Measurements from ENCODE around the gene CD151.

Gene CD151

GRCh38 chr11:871472-871871 lies 38.7 kb downstream of the CD151 start:
- Histone ChIP-seq H3K79me1 (ENCODE audit: low read length) (no peaks in the 10 kb centered on the region), H2BK5ac (ENCODE audit: low read length) (no peak overlapping the region), H2BK120ac (ENCODE audit: low read depth, low read length) (no peak overlapping the region), H3K56ac (ENCODE audit: low read length) (no peak overlapping the region), H4K8ac (ENCODE audit: low read depth, low read length) (no peak overlapping the region), H3K4ac (ENCODE audit: low read depth, low read length) (no peak overlapping the region), H3K36me3 (ENCODE audit: control insufficient read depth, insufficient read depth, low read length) (no peaks in the 10 kb centered on the region), H4K5ac (ENCODE audit: low read length) (no peak overlapping the region), H3K4me1 (ENCODE audit: control insufficient read depth, low read depth, low read length) (no peaks in the 10 kb centered on the region), H3K9ac (ENCODE audit: low read length) (no peak overlapping the region), H3K27ac (ENCODE audit: low read depth, low read length) (no peak overlapping the region), H3K23ac (ENCODE audit: low read length) (no peak overlapping the region), H3K18ac (ENCODE audit: low read length) (no peak overlapping the region), H3K79me2 (ENCODE audit: control insufficient read depth, insufficient read depth, low read length) (no peaks in the 10 kb centered on the region), H3K4me2 (ENCODE audit: low read length) (no peak overlapping the region), H2AK5ac (ENCODE audit: low read length) (no peak overlapping the region), H3K27me3 (ENCODE audit: insufficient read depth, low read length, poor library complexity) (no peaks in the 10 kb centered on the region), H3K4me3 (ENCODE audit: low read length) (no peak overlapping the region), H2BK15ac (replicated peaks; ENCODE audit: low read depth) (no peak overlapping the region)
- no peak for DNase-seq
- WGBS (ENCODE audit: extremely low coverage, insufficient coverage, low lambda C conversion rate), result no CpG with 5 or more reads among the region's 9 CpGs

DNA sequence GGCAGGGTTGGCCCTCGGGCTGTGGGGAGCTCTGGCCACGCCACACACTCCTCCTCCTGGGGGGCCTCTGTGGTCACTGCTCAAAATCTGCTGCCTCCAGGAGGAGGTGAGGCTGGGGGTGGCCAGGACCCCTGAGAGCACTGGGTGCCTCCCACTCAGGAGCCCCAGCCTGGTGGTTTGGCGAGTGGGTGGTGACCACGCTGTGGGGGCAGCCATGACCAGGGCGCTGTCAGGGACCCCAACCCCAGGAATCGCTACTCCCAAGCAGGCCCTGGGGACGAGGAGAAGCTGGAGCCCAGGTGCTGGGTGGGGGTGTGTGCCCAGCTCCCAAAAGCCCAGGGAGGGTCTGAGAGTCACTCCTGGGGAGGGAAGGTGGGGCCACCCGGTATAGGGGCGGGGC lies 40.0 kb downstream of the CD151 start:
- no peaks in the 10 kb centered on the region for H3K27me3 ChIP-seq (ENCODE audit: insufficient read depth, low read length, poor library complexity)
- H4K5ac ChIP-seq (ENCODE audit: low read length), result no peak overlapping the region
- H2AK5ac ChIP-seq (ENCODE audit: low read length), result no peak overlapping the region
- no peak overlapping the region for H3K23ac ChIP-seq (ENCODE audit: low read length)
- H3K27ac ChIP-seq (ENCODE audit: low read depth, low read length), result no peak overlapping the region
- no CpG with 5 or more reads among the region's 9 CpGs for WGBS (ENCODE audit: extremely low coverage, insufficient coverage, low lambda C conversion rate)
- H3K79me1 ChIP-seq (ENCODE audit: low read length), result no peaks in the 10 kb centered on the region
- no peak overlapping the region for H2BK15ac ChIP-seq (replicated peaks; ENCODE audit: low read depth)
- no peaks in the 10 kb centered on the region for H3K79me2 ChIP-seq (ENCODE audit: control insufficient read depth, insufficient read depth, low read length)
- no peak overlapping the region for H2BK5ac ChIP-seq (ENCODE audit: low read length)
- no peaks in the 10 kb centered on the region for H3K36me3 ChIP-seq (ENCODE audit: control insufficient read depth, insufficient read depth, low read length)
- no peak overlapping the region for H4K8ac ChIP-seq (ENCODE audit: low read depth, low read length)
- no peak overlapping the region for H3K4me2 ChIP-seq (ENCODE audit: low read length)
- H3K56ac ChIP-seq (ENCODE audit: low read length), result no peak overlapping the region
- H3K4me1 ChIP-seq (ENCODE audit: control insufficient read depth, low read depth, low read length), result no peaks in the 10 kb centered on the region
- H3K9ac ChIP-seq (ENCODE audit: low read length), result no peak overlapping the region
- no peak overlapping the region for H3K4ac ChIP-seq (ENCODE audit: low read depth, low read length)
- no peak overlapping the region for H3K4me3 ChIP-seq (ENCODE audit: low read length)
- DNase-seq, result no peak
- H2BK120ac ChIP-seq (ENCODE audit: low read depth, low read length), result no peak overlapping the region
- no peak overlapping the region for H3K18ac ChIP-seq (ENCODE audit: low read length)

DNA sequence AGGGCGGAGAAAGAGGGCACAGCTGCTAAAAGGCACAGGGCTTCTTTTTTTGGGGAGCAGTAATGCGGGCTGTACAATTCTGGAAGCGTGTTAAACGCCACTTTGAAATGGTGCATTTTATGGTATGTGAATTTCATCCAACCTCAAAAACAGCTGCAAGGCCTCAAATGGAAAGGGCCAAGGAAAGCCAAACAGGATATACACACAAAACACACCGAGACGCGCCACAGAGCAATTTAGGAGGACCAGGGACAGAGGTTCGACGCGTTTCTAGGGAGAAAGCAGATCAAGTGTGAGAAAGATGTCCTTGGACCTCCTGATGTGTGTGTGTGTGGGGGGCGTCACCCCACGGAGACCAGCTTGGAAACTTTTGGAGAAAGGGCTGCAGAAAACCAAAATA lies 41.0 kb downstream of the CD151 start:
- no peak overlapping the region for H3K4me2 ChIP-seq (ENCODE audit: low read length)
- no peak overlapping the region for H2BK15ac ChIP-seq (replicated peaks; ENCODE audit: low read depth)
- no peak for DNase-seq
- H2BK120ac ChIP-seq (ENCODE audit: low read depth, low read length), result no peak overlapping the region
- no peak overlapping the region for H3K9ac ChIP-seq (ENCODE audit: low read length)
- no peak overlapping the region for H3K23ac ChIP-seq (ENCODE audit: low read length)
- H3K79me2 ChIP-seq (ENCODE audit: control insufficient read depth, insufficient read depth, low read length), result no peaks in the 10 kb centered on the region
- H3K36me3 ChIP-seq (ENCODE audit: control insufficient read depth, insufficient read depth, low read length), result no peaks in the 10 kb centered on the region
- no peak overlapping the region for H4K5ac ChIP-seq (ENCODE audit: low read length)
- no peak overlapping the region for H3K4me3 ChIP-seq (ENCODE audit: low read length)
- H2AK5ac ChIP-seq (ENCODE audit: low read length), result no peak overlapping the region
- no peak overlapping the region for H3K56ac ChIP-seq (ENCODE audit: low read length)
- H3K27ac ChIP-seq (ENCODE audit: low read depth, low read length), result no peak overlapping the region
- H3K18ac ChIP-seq (ENCODE audit: low read length), result no peak overlapping the region
- WGBS (ENCODE audit: extremely low coverage, insufficient coverage, low lambda C conversion rate), result no CpG with 5 or more reads among the region's 12 CpGs
- no peak overlapping the region for H3K4ac ChIP-seq (ENCODE audit: low read depth, low read length)
- no peaks in the 10 kb centered on the region for H3K79me1 ChIP-seq (ENCODE audit: low read length)
- H3K27me3 ChIP-seq (ENCODE audit: insufficient read depth, low read length, poor library complexity), result no peaks in the 10 kb centered on the region
- no peak overlapping the region for H4K8ac ChIP-seq (ENCODE audit: low read depth, low read length)
- no peak overlapping the region for H2BK5ac ChIP-seq (ENCODE audit: low read length)
- no peaks in the 10 kb centered on the region for H3K4me1 ChIP-seq (ENCODE audit: control insufficient read depth, low read depth, low read length)

DNA sequence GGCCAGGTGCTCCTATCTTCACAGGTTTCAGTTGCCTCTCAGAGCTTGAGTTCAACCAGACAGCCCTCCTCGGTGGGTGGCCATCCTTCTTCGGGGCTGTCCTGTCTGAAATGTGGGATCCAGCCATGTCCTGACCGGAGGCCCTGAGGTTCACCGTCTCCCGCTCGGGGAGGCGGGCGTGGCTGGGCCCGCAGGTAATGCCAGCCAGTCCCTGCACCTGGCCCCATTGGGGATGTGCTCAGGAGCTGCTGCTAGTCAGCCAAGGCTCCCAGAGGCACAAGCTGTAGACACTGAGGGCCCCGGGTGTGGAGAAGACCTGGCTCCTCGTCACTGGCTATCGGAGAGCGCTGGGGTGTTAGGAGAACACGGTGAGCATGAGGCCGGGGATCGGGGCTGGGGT lies 42.5 kb downstream of the CD151 start:
- no CpG with 5 or more reads among the region's 16 CpGs for WGBS (ENCODE audit: extremely low coverage, insufficient coverage, low lambda C conversion rate)
- Histone ChIP-seq H3K27me3 (ENCODE audit: insufficient read depth, low read length, poor library complexity) (no peaks in the 10 kb centered on the region), H3K27ac (ENCODE audit: low read depth, low read length) (no peak overlapping the region), H3K4me2 (ENCODE audit: low read length) (no peak overlapping the region), H3K4me3 (ENCODE audit: low read length) (no peak overlapping the region), H2AK5ac (ENCODE audit: low read length) (no peak overlapping the region), H3K4ac (ENCODE audit: low read depth, low read length) (no peak overlapping the region), H2BK15ac (replicated peaks; ENCODE audit: low read depth) (no peak overlapping the region), H4K8ac (ENCODE audit: low read depth, low read length) (no peak overlapping the region), H3K23ac (ENCODE audit: low read length) (no peak overlapping the region), H3K79me1 (ENCODE audit: low read length) (no peaks in the 10 kb centered on the region), H3K4me1 (ENCODE audit: control insufficient read depth, low read depth, low read length) (no peaks in the 10 kb centered on the region), H3K36me3 (ENCODE audit: control insufficient read depth, insufficient read depth, low read length) (peaks cover 6% of the 10 kb centered on the region), H2BK5ac (ENCODE audit: low read length) (no peak overlapping the region), H3K9ac (ENCODE audit: low read length) (no peak overlapping the region), H3K18ac (ENCODE audit: low read length) (no peak overlapping the region), H2BK120ac (ENCODE audit: low read depth, low read length) (no peak overlapping the region), H3K56ac (ENCODE audit: low read length) (no peak overlapping the region), H4K5ac (ENCODE audit: low read length) (no peak overlapping the region), H3K79me2 (ENCODE audit: control insufficient read depth, insufficient read depth, low read length) (no peaks in the 10 kb centered on the region)
- no peak for DNase-seq

DNA sequence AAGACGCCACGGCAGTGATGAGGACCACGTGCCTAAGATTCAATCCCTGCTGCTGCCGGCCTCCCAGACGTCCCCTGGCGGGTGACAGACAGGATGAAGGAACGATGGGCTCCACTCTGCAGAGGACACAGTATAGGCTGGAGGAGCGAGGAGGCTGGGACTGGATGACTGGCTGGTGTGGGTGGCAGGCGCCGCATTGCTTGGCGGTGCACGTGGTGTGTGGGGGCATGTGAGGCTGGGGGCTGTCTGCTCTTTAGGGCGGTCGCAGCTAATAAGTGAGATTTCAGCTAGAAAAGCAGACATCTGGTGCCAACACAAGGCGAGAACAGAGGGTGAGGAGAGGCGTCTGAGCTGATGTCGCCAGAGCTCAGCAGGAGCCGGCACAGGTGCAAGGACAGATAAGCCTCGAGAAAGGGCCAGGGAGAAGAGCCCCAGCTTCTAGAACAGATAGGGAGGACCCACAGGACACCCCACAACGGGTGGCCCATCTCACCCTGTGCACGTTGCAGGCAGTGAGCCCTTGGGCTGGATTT lies 43.1 kb downstream of the CD151 start:
- no peak overlapping the region for H2BK15ac ChIP-seq (replicated peaks; ENCODE audit: low read depth)
- H3K4me2 ChIP-seq (ENCODE audit: low read length), result no peak overlapping the region
- no peaks in the 10 kb centered on the region for H3K27me3 ChIP-seq (ENCODE audit: insufficient read depth, low read length, poor library complexity)
- WGBS (ENCODE audit: extremely low coverage, insufficient coverage, low lambda C conversion rate), result no CpG with 5 or more reads among the region's 21 CpGs
- H3K56ac ChIP-seq (ENCODE audit: low read length), result no peak overlapping the region
- no peak overlapping the region for H2BK5ac ChIP-seq (ENCODE audit: low read length)
- no peaks in the 10 kb centered on the region for H3K79me2 ChIP-seq (ENCODE audit: control insufficient read depth, insufficient read depth, low read length)
- no peak overlapping the region for H4K5ac ChIP-seq (ENCODE audit: low read length)
- no peak overlapping the region for H3K9ac ChIP-seq (ENCODE audit: low read length)
- H3K4ac ChIP-seq (ENCODE audit: low read depth, low read length), result no peak overlapping the region
- no peak overlapping the region for H4K8ac ChIP-seq (ENCODE audit: low read depth, low read length)
- H3K79me1 ChIP-seq (ENCODE audit: low read length), result no peaks in the 10 kb centered on the region
- no peak overlapping the region for H3K18ac ChIP-seq (ENCODE audit: low read length)
- no peak overlapping the region for H3K23ac ChIP-seq (ENCODE audit: low read length)
- no peak overlapping the region for H3K27ac ChIP-seq (ENCODE audit: low read depth, low read length)
- no peak overlapping the region for H2AK5ac ChIP-seq (ENCODE audit: low read length)
- no peak overlapping the region for H2BK120ac ChIP-seq (ENCODE audit: low read depth, low read length)
- no peaks in the 10 kb centered on the region for H3K4me1 ChIP-seq (ENCODE audit: control insufficient read depth, low read depth, low read length)
- no peak for DNase-seq
- H3K4me3 ChIP-seq (ENCODE audit: low read length), result no peak overlapping the region
- H3K36me3 ChIP-seq (ENCODE audit: control insufficient read depth, insufficient read depth, low read length), result peaks cover 6% of the 10 kb centered on the region

GRCh38 chr11:876545-876944 lies 43.8 kb downstream of the CD151 start:
- Histone ChIP-seq H2BK15ac (replicated peaks; ENCODE audit: low read depth) (no peak overlapping the region), H4K5ac (ENCODE audit: low read length) (no peak overlapping the region), H3K4me1 (ENCODE audit: control insufficient read depth, low read depth, low read length) (no peaks in the 10 kb centered on the region), H3K23ac (ENCODE audit: low read length) (no peak overlapping the region), H3K4ac (ENCODE audit: low read depth, low read length) (no peak overlapping the region), H3K9ac (ENCODE audit: low read length) (no peak overlapping the region), H3K18ac (ENCODE audit: low read length) (no peak overlapping the region), H2AK5ac (ENCODE audit: low read length) (no peak overlapping the region), H3K79me1 (ENCODE audit: low read length) (no peaks in the 10 kb centered on the region), H3K56ac (ENCODE audit: low read length) (no peak overlapping the region), H3K79me2 (ENCODE audit: control insufficient read depth, insufficient read depth, low read length) (no peaks in the 10 kb centered on the region), H2BK120ac (ENCODE audit: low read depth, low read length) (no peak overlapping the region), H2BK5ac (ENCODE audit: low read length) (no peak overlapping the region), H3K27me3 (ENCODE audit: insufficient read depth, low read length, poor library complexity) (no peaks in the 10 kb centered on the region), H3K27ac (ENCODE audit: low read depth, low read length) (no peak overlapping the region), H4K8ac (ENCODE audit: low read depth, low read length) (no peak overlapping the region), H3K4me3 (ENCODE audit: low read length) (no peak overlapping the region), H3K4me2 (ENCODE audit: low read length) (no peak overlapping the region), H3K36me3 (ENCODE audit: control insufficient read depth, insufficient read depth, low read length) (peaks cover 6% of the 10 kb centered on the region)
- no peak for DNase-seq
- WGBS (ENCODE audit: extremely low coverage, insufficient coverage, low lambda C conversion rate), result no CpG with 5 or more reads among the region's 12 CpGs

All from mesendoderm (in vitro differentiated cells).